K562 (cell line): ENCODE measurements around the gene ESR2. TPM values are rescaled to one million over a fixed set of nuclear protein-coding genes. Genes with fewer than 3 reads are reported as not detected.
A peak's percentile ranks its signal among the peaks of the same experiment; 100 is the strongest.

ENCODE experiments used
- ATF2 ChIP-seq: sonication (generic); formaldehyde crosslinking; IDR thresholded peaks from 2 replicates; pipeline ENCODE4 v1.8.1; 2022; ENCODE audit warnings: missing genetic modification reagents
- CTBP1 ChIP-seq: fragments of 450-650 bp; IDR thresholded peaks from 2 replicates; pipeline ENCODE4 v1.6.1; 2016; ENCODE audit warnings: borderline replicate concordance
- DNMT1 ChIP-seq: fragments of 450-650 bp; IDR thresholded peaks from 2 replicates; pipeline ENCODE4 v1.6.1; 2016; ENCODE audit warnings: antibody characterized with exemption, mild to moderate bottlenecking
- E4F1 ChIP-seq: fragments of 250-450 bp; sonication (Bioruptor Pico); IDR thresholded peaks from 2 replicates; pipeline ENCODE4 v1.5.0; 2021; ENCODE audit warnings: mild to moderate bottlenecking, borderline replicate concordance
- FOXA1 ChIP-seq: fragments of 450-650 bp; IDR thresholded peaks from 2 replicates; pipeline ENCODE4 v1.6.1; 2016; ENCODE audit warnings: mild to moderate bottlenecking, borderline replicate concordance
- KLF10 ChIP-seq: fragments of 250-450 bp; sonication (Bioruptor Pico); IDR thresholded peaks from 2 replicates; pipeline ENCODE4 v1.6.1; 2021; ENCODE audit warnings: matching md5 sums
- MAFF ChIP-seq: IDR thresholded peaks from 2 replicates; pipeline ENCODE4 v1.6.1; 2012; ENCODE audit warnings: low read length, improper control_type of control experiment
- PATZ1 ChIP-seq: fragments of 250-450 bp; sonication (Bioruptor Pico); IDR thresholded peaks from 2 replicates; pipeline ENCODE4 v1.5.0; 2020; ENCODE audit warnings: mild to moderate bottlenecking, borderline replicate concordance
- PHF20 ChIP-seq: fragments of 450-650 bp; IDR thresholded peaks from 2 replicates; pipeline ENCODE4 v1.6.1; 2018; ENCODE audit not compliant: partially characterized antibody
- PURB ChIP-seq: sonication (generic); formaldehyde crosslinking; IDR thresholded peaks from 2 replicates; pipeline ENCODE4 v1.9.0; 2021; ENCODE audit warnings: low read depth, mild to moderate bottlenecking, missing genetic modification reagents
- SREBF1 ChIP-seq: fragments of 150-350 bp; IDR thresholded peaks from 2 replicates; pipeline ENCODE4 v1.6.1; 2014; ENCODE audit warnings: antibody characterized with exemption, low read depth, low read length, borderline replicate concordance
- SUPT5H ChIP-seq: fragments of 450-650 bp; IDR thresholded peaks from 2 replicates; pipeline ENCODE4 v1.6.1; 2016
- ZFP36 ChIP-seq: fragments of 150-350 bp; IDR thresholded peaks from 2 replicates; pipeline ENCODE4 v1.6.1; 2018; ENCODE audit warnings: low read length, low read depth; ENCODE audit not compliant: partially characterized antibody
- ZFX ChIP-seq: sonication (generic); formaldehyde crosslinking; IDR thresholded peaks from 2 replicates; pipeline ENCODE4 v1.8.0; 2022; ENCODE audit warnings: mild to moderate bottlenecking, missing genetic modification reagents, moderate library complexity
- ZNF121 ChIP-seq: sonication (generic); formaldehyde crosslinking; conservative IDR thresholded peaks from 2 replicates; pipeline ENCODE4 v1.8.0; 2022; ENCODE audit warnings: missing genetic modification reagents
- ZNF407 ChIP-seq: fragments of 450-650 bp; IDR thresholded peaks from 2 replicates; pipeline ENCODE4 v1.6.1; 2016; ENCODE audit warnings: low read depth
- polyA plus RNA-seq, 8 experiments: library from polyadenylated mRNA; depleted of rRNA in 4 of 8; stranded (reverse) in 5 of 8; unstranded in 3 of 8; fragments of >200 nt; fragmentation: Nextera tagmentation in 2 of 8; fragmentation: Illumina TruSeq in 1 of 8; extraction: Ambion mirVana in 2 of 8; extraction: Trizol in 1 of 8; gene quantifications; 2 replicates each; pipeline versions ENCODE4 v1.2.1 to v1.2.3, GENCODE V29; 2011 to 2014; ENCODE audit warnings: inconsistent platforms in 1 of 8, missing spikeins in 1 of 8
- total RNA-seq, 7 experiments: library from RNA; depleted of rRNA in 6 of 7; stranded (reverse); fragments of >200 nt in 6 of 7; fragmentation: Illumina TruSeq in 2 of 7; extraction: Trizol in 2 of 7; gene quantifications; 2 replicates each; pipeline versions ENCODE4 v1.2.1 to v1.2.3, GENCODE V29; 2011 to 2021; ENCODE audit warnings: low replicate concordance in 1 of 7

ESR2 gene
- total and polyA plus RNA-seq, 9 of the 15 experiments (the other 6 are each of a cell fraction or from before 2014, with no cell fraction given), result 0.07 to 3.8 (median 2.0) TPM

GRCh38 chr14:64194404-64194803 is 99.8 kb downstream of the ESR2 start (continued):
- TF ChIP-seq ZNF121, result no peak
- no peak for TF ChIP-seq PATZ1 (CRISPR knock-in tag)
- TF ChIP-seq FOXA1, result no peak
- TF ChIP-seq PURB (CRISPR knock-in tag), result no peak
- no peak for TF ChIP-seq PHF20
- TF ChIP-seq ZNF407, result no peak
- no peak for TF ChIP-seq E4F1
- TF ChIP-seq KLF10 (CRISPR knock-in tag), result no peak
- TF ChIP-seq DNMT1, result no peak
- TF ChIP-seq SREBF1, result no peak
- peak; percentile 79 for TF ChIP-seq MAFF
- peak; percentile 58 for TF ChIP-seq CTBP1
- no peak for TF ChIP-seq ZFP36
- no peak for TF ChIP-seq ATF2 (CRISPR knock-in tag)
- no peak for TF ChIP-seq ZFX (CRISPR knock-in tag)
- TF ChIP-seq SUPT5H, result no peak
